Activated CD8-positive, alpha-beta T cell treated with anti-CD3 and anti-CD28 coated beads, Interleukin-2, amount 10 ng/mL, durations not matched to agents 7 days and 5 days (primary cell): ENCODE results near the gene DDX23. TPM values are rescaled to one million over a fixed set of nuclear protein-coding genes. Genes with fewer than 3 reads are reported as not detected.
"Not testable (repeated sequence)": the region's sequence is repeated elsewhere in the genome, so short reads cannot be mapped to it uniquely, and the experiment has no call there.

ENCODE experiments used
- ATAC-seq: fragments of 150-1000 bp; cut with Tn5 transposase; one replicate; pipeline ENCODE4 v1.10.0; 2021; ENCODE audit warnings: moderate library complexity
- CTCF ChIA-PET: fragments of 350-600 bp; sonication (Branson Sonifier 250); formaldehyde crosslinking; loops from one replicate; lab custom pipeline; 2021; ENCODE audit warnings: antibody characterized with exemption; lab: Charles Lee
- POLR2A ChIA-PET: fragments of 350-600 bp; sonication (Branson Sonifier 250); formaldehyde crosslinking; loops from one replicate; lab custom pipeline; 2021; ENCODE audit warnings: antibody characterized with exemption; lab: Charles Lee
- DNase-seq: peaks from one replicate; pipeline ENCODE4 v3.0.0-alpha.2; 2020
- H3K27ac Mint-ChIP-seq: one replicate; pipeline ENCODE4 v1.8.0; 2021; ENCODE audit warnings: mild to moderate bottlenecking, mixed read lengths
- H3K27me3 Mint-ChIP-seq: one replicate; pipeline ENCODE4 v1.8.0; 2021; ENCODE audit warnings: low read depth, mixed read lengths
- H3K36me3 Mint-ChIP-seq: one replicate; pipeline ENCODE4 v1.8.0; 2021; ENCODE audit warnings: low read depth, mixed read lengths
- H3K4me1 Mint-ChIP-seq: one replicate; pipeline ENCODE4 v1.8.0; 2021; ENCODE audit warnings: low read depth, mixed read lengths
- H3K4me3 Mint-ChIP-seq: one replicate; pipeline ENCODE4 v1.8.0; 2021; ENCODE audit warnings: mild to moderate bottlenecking, mixed read lengths
- H3K9me3 Mint-ChIP-seq: one replicate; pipeline ENCODE4 v1.8.0; 2022; ENCODE audit warnings: mixed read lengths; ENCODE audit not compliant: insufficient read depth
- total RNA-seq, 2 experiments: library from RNA; stranded (reverse); gene quantifications; one replicate each; pipeline ENCODE4 v1.2.3, GENCODE V29; 2021

The DDX23 gene
- total RNA-seq, 2 experiments from 2014 or later: 127 to 154 TPM

- DNase-seq: no peak
- H3K27me3 Mint-ChIP-seq: peaks cover 24% of the 10 kb centered on the region
- H3K36me3 Mint-ChIP-seq: peaks cover 1% of the 10 kb centered on the region
- no peak overlapping the region for H3K27ac Mint-ChIP-seq
- ChIA-PET POLR2A (interaction anchor here (1.6 kb wide), 1 partner anchor 268 kb away, joined by 4 read pairs; the partner anchor contains the start of gene TUBA1B), CTCF (interaction anchor here (0.9 to 7.6 kb wide), 2 partner anchors 10 to 126 kb away, joined by 4 to 83 read pairs; partner anchors contain the start of gene DDX23)
- H3K9me3 Mint-ChIP-seq: no peaks in the 10 kb centered on the region
- H3K4me3 Mint-ChIP-seq: no peak overlapping the region
- ATAC-seq: no peak
- H3K4me1 Mint-ChIP-seq: peaks cover 23% of the 10 kb centered on the region
Observed at GRCh38 chr12:48862760-48863159, 10.8 kb upstream of the DDX23 start.

GRCh38 chr12:48861111-48861510, 9.1 kb upstream of the DDX23 start:
- Mint-ChIP-seq H3K4me1 (peaks cover 21% of the 10 kb centered on the region), H3K4me3 (no peak overlapping the region), H3K27ac (no peak overlapping the region), H3K27me3 (peaks cover 24% of the 10 kb centered on the region), H3K36me3 (peaks cover 1% of the 10 kb centered on the region), H3K9me3 (no peaks in the 10 kb centered on the region)
- ChIA-PET POLR2A (interaction anchor here (1.9 kb wide), 1 partner anchor 9 kb away, joined by 7 read pairs; the partner anchor contains the start of gene DDX23), CTCF (interaction anchor here (1.2 to 7.6 kb wide), 3 partner anchors 8 to 30 kb away, joined by 3 to 83 read pairs (median 6); partner anchors contain the start of gene DDX23)
- no peak for DNase-seq
- no peak for ATAC-seq

GRCh38 chr12:48860236-48860635, 8.3 kb upstream of the DDX23 start:
- not testable (repeated sequence) for H3K27ac Mint-ChIP-seq

GRCh38 chr12:48859607-48860006, 7.6 kb upstream of the DDX23 start:
- DNase-seq (no peak), ATAC-seq (no peak)
- POLR2A ChIA-PET: no interaction called here
- no peaks in the 10 kb centered on the region for H3K9me3 Mint-ChIP-seq
- H3K4me1 Mint-ChIP-seq: peaks cover 8% of the 10 kb centered on the region
- no peak overlapping the region for H3K27ac Mint-ChIP-seq
- no peak overlapping the region for H3K4me3 Mint-ChIP-seq
- CTCF ChIA-PET: interaction anchor here (1.1 to 10.5 kb wide), 4 partner anchors 31 to 118 kb away, joined by 3 to 260 read pairs (median 5); no protein-coding TSS in a partner anchor
- peaks cover 1% of the 10 kb centered on the region for H3K36me3 Mint-ChIP-seq
- peaks cover 20% of the 10 kb centered on the region for H3K27me3 Mint-ChIP-seq

More at GRCh38 chr12:48860236-48860635, 8.3 kb upstream of the DDX23 start:
- Mint-ChIP-seq H3K4me1 (peaks cover 14% of the 10 kb centered on the region), H3K27me3 (peaks cover 24% of the 10 kb centered on the region)
- H3K36me3 Mint-ChIP-seq, ATAC-seq, DNase-seq, H3K9me3 Mint-ChIP-seq, H3K4me3 Mint-ChIP-seq: not testable (repeated sequence)
- ChIA-PET CTCF (interaction anchor here (1.1 to 1.7 kb wide), 4 partner anchors 30 to 117 kb away, joined by 3 to 6 read pairs (median 4); no protein-coding TSS in a partner anchor), POLR2A (interaction anchor here (1.9 kb wide), 1 partner anchor 8 kb away, joined by 7 read pairs; the partner anchor contains the start of gene DDX23)

GRCh38 chr12:48858043-48858442, 6.1 kb upstream of the DDX23 start:
- H3K4me1 Mint-ChIP-seq: peaks cover 6% of the 10 kb centered on the region
- POLR2A ChIA-PET: no interaction called here
- no peak overlapping the region for H3K4me3 Mint-ChIP-seq
- DNase-seq: no peak
- CTCF ChIA-PET: interaction anchor here (10.5 kb wide), 1 partner anchor 32 kb away, joined by 260 read pairs; no protein-coding TSS in a partner anchor
- H3K27me3 Mint-ChIP-seq: peaks cover 4% of the 10 kb centered on the region
- peaks cover 1% of the 10 kb centered on the region for H3K36me3 Mint-ChIP-seq
- no peaks in the 10 kb centered on the region for H3K9me3 Mint-ChIP-seq
- no peak overlapping the region for H3K27ac Mint-ChIP-seq
- ATAC-seq: no peak

- H3K4me3 Mint-ChIP-seq: no peak overlapping the region
- no peak overlapping the region for H3K27ac Mint-ChIP-seq
- peaks cover 10% of the 10 kb centered on the region for H3K4me1 Mint-ChIP-seq
- ChIA-PET POLR2A (no interaction called here), CTCF (interaction anchor here (1.4 to 10.5 kb wide), 3 partner anchors 33 to 138 kb away, joined by 3 to 260 read pairs (median 59); partner anchors contain the start of gene WNT1)
- DNase-seq (no peak), ATAC-seq (no peak)
- peaks cover 1% of the 10 kb centered on the region for H3K36me3 Mint-ChIP-seq
- H3K9me3 Mint-ChIP-seq: no peaks in the 10 kb centered on the region
- peaks cover 1% of the 10 kb centered on the region for H3K27me3 Mint-ChIP-seq
Observed at GRCh38 chr12:48857278-48857994, 5.5 kb upstream of the DDX23 start.

GRCh38 chr12:48856379-48856778, 4.4 kb upstream of the DDX23 start:
- no peak for ATAC-seq

GRCh38 chr12:48854932-48855331, 3.0 kb upstream of the DDX23 start:
- POLR2A ChIA-PET, ATAC-seq, H3K4me3 Mint-ChIP-seq, DNase-seq, H3K9me3 Mint-ChIP-seq, H3K27me3 Mint-ChIP-seq, H3K27ac Mint-ChIP-seq: not testable (repeated sequence)
- Mint-ChIP-seq H3K36me3 (peaks cover 20% of the 10 kb centered on the region), H3K4me1 (peaks cover 22% of the 10 kb centered on the region)
- CTCF ChIA-PET: interaction anchor here (3.0 to 10.5 kb wide), 8 partner anchors 10 to 134 kb away, joined by 21 to 260 read pairs (median 53); partner anchors contain the start of genes FKBP11, RND1 and WNT1

More at GRCh38 chr12:48856379-48856778, 4.4 kb upstream of the DDX23 start:
- Mint-ChIP-seq H3K27me3 (no peaks in the 10 kb centered on the region), H3K4me3 (no peak overlapping the region), H3K4me1 (peaks cover 10% of the 10 kb centered on the region), H3K36me3 (peaks cover 5% of the 10 kb centered on the region), H3K27ac (no peak overlapping the region), H3K9me3 (no peaks in the 10 kb centered on the region)
- ChIA-PET POLR2A (no interaction called here), CTCF (interaction anchor here (0.7 to 10.5 kb wide), 6 partner anchors 34 to 139 kb away, joined by 3 to 260 read pairs (median 5); partner anchors contain the start of gene WNT1)
- no peak for DNase-seq

- Mint-ChIP-seq H3K27ac (no peak overlapping the region), H3K36me3 (peaks cover 21% of the 10 kb centered on the region)
- POLR2A ChIA-PET: interaction anchor here (3.1 kb wide), 1 partner anchor 125 kb away, joined by 10 read pairs; no protein-coding TSS in a partner anchor
Observed at GRCh38 chr12:48854488-48854887, 2.5 kb upstream of the DDX23 start.

GRCh38 chr12:48852734-48853688, 1.0 kb upstream of the DDX23 start:
- H3K36me3 Mint-ChIP-seq: peaks cover 24% of the 10 kb centered on the region
- ChIA-PET CTCF (interaction anchor here (0.6 to 10.5 kb wide), 56 partner anchors 12 to 335 kb away, joined by 3 to 260 read pairs (median 5); partner anchors contain the start of genes ARF3, CACNB3, DDN and FKBP11), POLR2A (interaction anchor here (0.8 to 3.3 kb wide), 22 partner anchors 12 to 278 kb away, joined by 3 to 43 read pairs (median 5); partner anchors contain the start of genes ARF3, FKBP11, PRKAG1 and RND1)
- H3K27me3 Mint-ChIP-seq: no peaks in the 10 kb centered on the region
- H3K4me1 Mint-ChIP-seq: peaks cover 29% of the 10 kb centered on the region
- peak overlapping the region; percentile 98 for H3K27ac Mint-ChIP-seq
- DNase-seq: peak; percentile 95
- peak overlapping the region; percentile 98 for H3K4me3 Mint-ChIP-seq
- peak; percentile 25 for ATAC-seq
- H3K9me3 Mint-ChIP-seq: no peaks in the 10 kb centered on the region

More at GRCh38 chr12:48854488-48854887, 2.5 kb upstream of the DDX23 start:
- H3K4me3 Mint-ChIP-seq: no peak overlapping the region
- no peaks in the 10 kb centered on the region for H3K9me3 Mint-ChIP-seq
- H3K27me3 Mint-ChIP-seq: no peaks in the 10 kb centered on the region
- CTCF ChIA-PET: interaction anchor here (0.6 to 10.5 kb wide), 12 partner anchors 11 to 206 kb away, joined by 5 to 260 read pairs (median 42); partner anchors contain the start of genes CACNB3, DDN, FKBP11 and RND1
- peaks cover 26% of the 10 kb centered on the region for H3K4me1 Mint-ChIP-seq
- ATAC-seq (no peak), DNase-seq (no peak)
